HG03342 (cell line): ENCODE data around the gene MAGI2.
"Not testable (repeated sequence)": the region's sequence is repeated elsewhere in the genome, so short reads cannot be mapped to it uniquely, and the experiment has no call there.

Experiments
- ATAC-seq: cut with Tn5 transposase; IDR thresholded peaks from one replicate; pipeline ENCODE4 v1.9.1; 2021; ENCODE audit warnings: mild to moderate bottlenecking, moderate library complexity; ENCODE audit not compliant: unreplicated experiment

Gene MAGI2

DNA sequence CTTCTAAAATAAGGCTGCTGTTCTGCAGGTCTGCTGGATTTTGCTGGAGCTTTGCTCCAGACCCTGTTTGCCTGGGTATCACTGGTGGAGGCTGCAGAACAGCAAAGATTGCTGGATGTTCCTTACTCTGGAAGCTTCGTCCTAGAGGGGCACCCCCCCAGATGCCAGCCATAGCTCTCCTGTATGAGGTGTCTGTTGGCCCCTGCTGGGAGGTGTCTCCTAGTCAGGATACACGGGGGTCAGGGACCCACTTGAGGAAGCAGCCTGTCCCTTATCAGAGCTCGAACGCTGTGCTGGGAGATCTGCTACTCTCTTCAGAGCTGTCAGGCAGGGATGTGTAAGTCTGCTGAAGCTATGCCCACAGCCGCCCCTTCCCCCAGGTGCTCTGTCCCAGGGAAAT, 382.3 kb downstream of the MAGI2 start:
- not testable (repeated sequence) for ATAC-seq

DNA sequence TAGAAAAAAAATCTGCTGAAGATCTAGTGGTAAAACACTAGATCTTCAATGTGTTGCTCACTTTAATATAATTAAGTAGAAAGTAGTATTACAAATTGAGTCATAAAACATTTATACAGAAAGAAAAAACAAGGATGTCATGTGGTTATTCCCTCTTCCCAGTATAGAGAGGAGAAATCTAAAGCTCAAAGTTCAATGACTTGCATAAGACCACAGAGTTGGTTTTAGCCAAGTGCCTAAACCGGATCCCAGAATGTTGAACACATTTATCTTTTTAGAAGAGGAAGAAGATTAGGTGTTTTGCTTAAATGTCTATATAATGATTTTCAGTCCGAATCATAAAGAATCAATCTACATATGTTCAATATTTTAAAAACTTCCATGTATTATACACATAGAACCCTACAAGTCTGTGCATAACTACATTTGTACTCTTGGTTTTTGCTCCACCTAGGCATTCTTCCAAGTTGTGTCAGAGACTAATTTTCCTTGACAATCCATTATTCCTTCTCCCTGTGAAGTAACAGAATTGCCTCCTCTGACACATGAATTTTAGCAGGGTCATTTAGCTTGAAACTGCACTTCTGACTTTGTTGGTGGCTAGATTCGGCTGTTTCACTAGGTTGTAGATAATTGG, 389.2 kb downstream of the MAGI2 start:
- ATAC-seq, result no peak

- no peak for ATAC-seq
Observed at GRCh38 chr7:79063019-79063698, 390.3 kb downstream of the MAGI2 start.

GRCh38 chr7:79060498-79060897, 393.0 kb downstream of the MAGI2 start:
- ATAC-seq, result no peak

DNA sequence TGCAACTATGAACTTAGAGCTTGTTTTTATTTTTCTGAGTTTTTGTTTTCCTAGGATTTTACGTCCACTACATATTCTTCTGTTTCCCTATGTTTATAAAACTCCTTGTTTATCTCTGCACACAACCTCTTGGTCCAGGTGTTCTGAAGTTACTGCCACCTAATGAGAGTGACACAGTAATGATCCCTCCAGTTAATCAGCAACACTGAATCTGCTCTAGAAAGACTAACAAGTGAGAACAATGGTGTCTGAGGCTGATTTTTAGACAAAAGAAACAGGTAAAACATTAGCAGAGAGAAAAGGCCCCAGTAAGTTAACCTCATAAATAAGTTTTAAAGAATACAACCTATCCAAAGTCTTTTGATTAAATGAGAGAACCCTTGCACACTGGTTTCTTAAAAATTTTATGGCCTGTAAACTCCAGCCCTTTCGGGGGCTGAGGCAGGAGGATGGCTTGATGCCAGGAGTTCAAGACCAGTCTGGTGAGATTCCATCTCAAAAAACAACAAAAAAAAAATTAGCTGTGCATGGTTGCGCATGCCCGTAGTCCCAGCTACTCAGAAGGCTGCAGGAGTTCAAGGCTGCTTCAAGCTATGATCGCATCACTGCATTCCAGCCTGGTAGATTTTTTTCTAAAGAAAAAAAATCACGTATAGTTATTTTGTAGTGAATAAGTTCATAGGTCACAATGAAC, 397.6 kb downstream of the MAGI2 start:
- no peak for ATAC-seq

DNA sequence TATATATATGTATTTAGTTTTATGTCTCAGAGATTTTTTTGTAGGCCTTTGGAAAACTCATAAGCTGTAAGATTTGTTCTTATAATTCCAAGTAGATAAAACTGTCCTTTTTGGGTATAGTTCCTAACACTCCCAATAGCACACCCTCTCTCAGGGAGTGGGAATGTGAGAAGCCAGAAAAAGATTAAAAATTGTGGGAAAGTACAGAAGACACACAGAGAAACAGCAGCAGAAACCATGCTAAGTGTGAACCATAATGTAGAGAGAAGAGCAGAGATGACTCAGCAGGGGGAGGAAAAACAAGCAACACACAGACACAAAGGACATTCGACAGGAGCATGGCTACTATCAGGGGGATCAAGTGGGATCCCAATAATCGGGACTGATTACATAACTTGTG, 401.6 kb downstream of the MAGI2 start:
- no peak for ATAC-seq

DNA sequence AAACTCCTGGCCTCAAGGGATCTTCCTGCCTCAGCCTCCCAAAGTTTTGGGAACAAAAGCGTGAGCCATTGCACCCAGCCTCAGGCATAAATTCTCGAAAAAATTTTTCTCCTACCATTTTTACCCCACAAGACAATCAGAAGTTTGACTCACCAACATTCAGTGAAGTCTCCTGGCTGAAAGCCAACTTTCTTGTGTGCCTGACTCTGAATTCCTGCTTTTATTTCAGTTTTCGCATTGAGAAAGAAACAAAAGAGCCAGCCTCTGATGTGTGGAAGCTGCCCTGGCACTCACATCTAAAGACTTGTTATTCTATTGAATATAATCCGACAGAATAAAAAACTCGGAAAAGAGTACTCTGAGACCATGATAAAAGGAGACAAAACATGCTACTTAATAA, 402.9 kb downstream of the MAGI2 start:
- no peak for ATAC-seq

- no peak for ATAC-seq
Observed at GRCh38 chr7:79046061-79046460, 407.4 kb downstream of the MAGI2 start.

DNA sequence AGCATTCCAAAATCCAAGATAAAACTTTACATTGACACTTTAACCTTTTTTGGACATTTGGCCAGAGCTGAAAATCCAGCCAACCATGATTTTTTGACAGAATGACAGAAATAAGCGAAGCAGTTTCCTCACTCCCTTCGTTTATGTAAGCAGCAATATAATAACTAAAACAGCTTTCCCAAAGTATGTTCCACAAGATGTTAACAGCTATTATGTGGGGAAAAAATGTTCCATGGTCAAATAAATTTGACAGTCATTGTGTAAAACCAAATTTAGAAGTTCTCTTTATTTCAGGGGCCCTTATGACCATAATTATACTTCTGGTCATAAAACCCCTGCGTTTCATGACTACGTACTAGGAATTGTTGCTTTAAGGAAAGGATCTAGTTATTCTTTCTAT, 416.5 kb downstream of the MAGI2 start:
- no peak for ATAC-seq

- no peak for ATAC-seq
Observed at GRCh38 chr7:79036356-79036755, 417.1 kb downstream of the MAGI2 start.

DNA sequence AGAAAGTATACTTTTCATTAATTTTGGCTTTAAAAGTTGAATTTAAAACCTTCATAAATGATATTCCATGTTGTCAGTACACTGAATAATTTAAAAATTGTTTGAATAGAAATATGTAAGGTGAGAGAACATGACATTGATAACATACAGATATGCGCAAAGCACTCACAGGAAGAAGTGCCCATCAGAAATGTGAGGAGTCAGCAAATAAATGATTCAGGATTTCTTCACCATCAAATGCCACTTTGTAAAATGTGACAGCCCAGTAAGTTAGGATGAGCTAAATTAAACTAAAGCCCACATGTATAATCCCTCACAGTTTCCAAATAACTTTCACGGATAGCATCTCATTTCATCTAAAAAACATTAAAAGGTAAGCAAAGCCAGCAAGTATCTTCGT, 417.6 kb downstream of the MAGI2 start:
- ATAC-seq, result no peak

DNA sequence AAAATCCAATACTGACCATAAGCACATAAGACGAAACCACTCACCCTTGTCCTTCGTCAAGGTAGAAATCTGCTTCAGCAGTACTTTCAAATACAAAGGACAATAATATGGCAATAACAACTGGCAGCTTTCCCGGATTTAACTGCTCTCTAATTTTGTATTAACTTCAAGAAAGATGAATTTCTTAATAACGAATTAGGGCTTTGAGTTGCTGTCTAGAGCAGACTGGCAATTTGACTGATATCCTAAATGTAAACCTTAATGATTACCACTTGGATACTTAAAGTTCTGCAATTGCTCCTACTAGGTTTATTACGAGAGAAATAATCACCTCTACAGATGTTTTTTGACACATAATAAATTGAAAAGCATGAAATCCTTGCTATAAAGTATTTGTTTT, 418.7 kb downstream of the MAGI2 start:
- ATAC-seq, result no peak

DNA sequence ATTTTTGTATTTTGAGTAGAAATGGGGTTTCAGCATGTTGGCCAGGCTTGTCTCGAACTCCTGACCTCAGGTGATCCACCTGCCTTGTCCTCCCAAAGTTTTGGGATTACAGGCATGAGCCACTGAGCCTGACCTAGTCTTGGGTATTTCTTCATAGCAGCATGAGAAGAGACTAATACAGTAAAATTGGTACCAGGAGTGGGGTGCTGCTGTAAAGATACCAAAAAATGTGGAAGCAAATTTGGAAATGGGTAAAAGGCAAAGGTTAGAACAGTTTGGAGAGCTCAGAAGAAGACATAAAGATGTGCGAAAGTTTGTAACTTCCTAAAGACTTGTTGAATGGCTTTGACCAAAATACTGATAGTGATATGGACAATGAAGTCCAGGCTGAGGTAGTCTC, 433.8 kb downstream of the MAGI2 start:
- ATAC-seq, result not testable (repeated sequence)

DNA sequence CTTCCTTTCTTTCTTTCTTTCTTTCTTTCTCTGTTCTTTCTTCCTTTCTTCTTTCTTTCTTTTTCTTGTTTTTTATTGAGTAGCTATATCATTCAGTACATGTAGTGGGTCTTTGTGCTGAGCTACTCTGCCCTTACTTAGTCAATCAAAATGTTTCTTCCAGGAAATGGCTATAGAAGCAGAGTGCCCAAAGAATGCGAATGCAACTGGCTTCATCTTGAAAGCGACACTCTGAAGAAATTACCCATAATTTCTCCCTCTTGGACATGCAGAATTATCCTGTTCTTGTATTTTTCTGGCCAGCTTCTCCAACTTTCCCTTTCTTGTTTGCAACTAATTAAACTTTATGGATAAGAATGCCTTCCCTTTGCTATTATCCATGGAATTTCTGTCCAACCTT, 441.5 kb downstream of the MAGI2 start:
- ATAC-seq, result no peak

GRCh38 chr7:79009647-79010046, 443.8 kb downstream of the MAGI2 start:
- no peak for ATAC-seq

GRCh38 chr7:79008786-79009185, 444.7 kb downstream of the MAGI2 start:
- no peak for ATAC-seq

GRCh38 chr7:78996013-78996412, 457.5 kb downstream of the MAGI2 start:
- no peak for ATAC-seq

GRCh38 chr7:78993341-78993740, 460.1 kb downstream of the MAGI2 start:
- ATAC-seq, result no peak

DNA sequence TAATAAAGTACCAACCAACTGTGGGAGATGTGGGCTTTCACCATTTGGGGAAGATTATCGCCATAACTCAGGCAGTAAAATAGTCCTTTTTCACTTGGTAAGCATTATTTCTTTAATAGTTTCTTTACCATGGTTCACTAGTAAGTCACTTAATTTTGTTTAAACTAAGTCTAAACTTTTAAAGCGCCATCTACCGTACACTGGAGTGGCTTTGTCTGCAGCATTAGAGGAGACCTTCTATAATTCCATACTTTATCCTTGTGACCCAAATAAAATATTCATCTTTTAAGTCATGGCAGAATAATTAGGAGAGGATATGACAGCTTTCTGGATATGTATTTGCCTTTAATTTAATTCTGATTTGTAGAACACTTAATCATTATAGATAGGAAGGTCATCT, 468.0 kb downstream of the MAGI2 start:
- ATAC-seq, result no peak

DNA sequence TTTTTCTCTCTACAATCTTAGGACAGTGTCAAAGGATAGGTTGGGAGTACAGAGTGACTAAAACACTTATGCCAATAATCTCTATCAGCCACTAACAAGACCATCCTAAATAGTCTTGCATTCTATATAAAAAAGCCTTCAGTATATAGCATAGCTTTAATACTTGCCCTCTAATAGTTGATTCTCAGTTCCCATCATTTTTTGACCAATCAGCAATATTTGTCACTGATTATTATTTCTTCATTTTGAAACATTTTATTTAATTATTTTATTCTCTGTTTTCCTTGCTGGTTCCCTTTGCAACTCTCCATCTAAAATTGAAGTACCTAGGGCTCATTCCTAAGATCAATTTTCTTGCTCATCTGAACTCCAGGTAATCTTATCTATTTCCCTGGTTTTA, 470.0 kb downstream of the MAGI2 start:
- no peak for ATAC-seq

GRCh38 chr7:78970440-78970916, 483.0 kb downstream of the MAGI2 start:
- no peak for ATAC-seq

- ATAC-seq, result no peak
Observed at GRCh38 chr7:78968951-78969350, 484.5 kb downstream of the MAGI2 start.
